CD14-positive monocyte (primary cell): Measurements from ENCODE around the gene ENTPD2. TPM values are rescaled to one million over a fixed set of nuclear protein-coding genes. Genes with fewer than 3 reads are reported as not detected.
A peak's percentile ranks its signal among the peaks of the same experiment; 100 is the strongest.

Source experiments
- DNase-seq, 3 donors: peaks; one replicate each; pipeline ENCODE4 v3.0.0-alpha.2; 2011 to 2022
- H2AFZ ChIP-seq: 2 replicates; pipeline ENCODE4 v1.6.0; 2012; ENCODE audit warnings: mild to moderate bottlenecking, low read depth, low read length, inconsistent platforms; ENCODE audit not compliant: insufficient read depth, poor library complexity, severe bottlenecking
- H3K27ac ChIP-seq, 2 donors: 1 replicate in 1 of 2; 2 replicates in 1 of 2; pipeline ENCODE4 v1.5.1; 2012 to 2013; ENCODE audit warnings: low read length in 2 of 2, control low read depth in 1 of 2, inconsistent platforms in 1 of 2, low read depth in 1 of 2, mild to moderate bottlenecking in 1 of 2
- H3K27me3 ChIP-seq, 2 donors: one replicate each; pipeline versions ENCODE4 v1.6.0 to v1.6.1; 2011 to 2013; ENCODE audit warnings: low read length in 2 of 2; ENCODE audit not compliant: control insufficient read depth in 2 of 2, insufficient read depth in 2 of 2
- H3K36me3 ChIP-seq, 2 donors: replicated peaks in 1 of 2; 1 replicate in 1 of 2; 2 replicates in 1 of 2; pipeline versions ENCODE4 v1.5.1 to v1.6.1; 2012 to 2013; ENCODE audit warnings: low read length in 2 of 2, control low read depth in 1 of 2, inconsistent platforms in 1 of 2, mild to moderate bottlenecking in 1 of 2; ENCODE audit not compliant: insufficient read depth in 2 of 2, control insufficient read depth in 1 of 2
- H3K4me1 ChIP-seq, 2 donors: 1 replicate in 1 of 2; 2 replicates in 1 of 2; pipeline versions ENCODE4 v1.5.1 to v1.6.1; 2012 to 2013; ENCODE audit warnings: low read length in 2 of 2, control low read depth in 1 of 2, inconsistent platforms in 1 of 2, mild to moderate bottlenecking in 1 of 2, moderate library complexity in 1 of 2; ENCODE audit not compliant: insufficient read depth in 2 of 2, control insufficient read depth in 1 of 2
- H3K4me2 ChIP-seq: replicated peaks from 2 replicates; pipeline ENCODE3; 2012; ENCODE audit warnings: low read length, moderate library complexity, mild to moderate bottlenecking; ENCODE audit not compliant: poor library complexity, severe bottlenecking; ENCODE audit errors: extremely low read depth
- H3K4me3 ChIP-seq, 3 experiments: fragments of 200-600 bp in 1 of 3; sonication (generic) in 1 of 3; replicated peaks in 1 of 3; 1 replicate in 2 of 3; 2 replicates in 1 of 3; pipeline ENCODE4 v1.5.1; 2011 to 2013; ENCODE audit warnings: low read length in 3 of 3, mild to moderate bottlenecking in 3 of 3, control low read depth in 2 of 3, low read depth in 2 of 3, inconsistent platforms in 1 of 3, moderate library complexity in 1 of 3
- H3K79me2 ChIP-seq: 2 replicates; pipeline ENCODE4 v1.6.0; 2012; ENCODE audit warnings: mild to moderate bottlenecking, control low read depth, inconsistent platforms, low read length, moderate library complexity; ENCODE audit not compliant: insufficient read depth
- H3K9ac ChIP-seq: 2 replicates; pipeline ENCODE4 v1.6.0; 2017; ENCODE audit warnings: low read length, mild to moderate bottlenecking; ENCODE audit not compliant: insufficient read depth, poor library complexity, severe bottlenecking
- H3K9me3 ChIP-seq, 2 donors: replicated peaks in 1 of 2; 1 replicate in 1 of 2; 2 replicates in 1 of 2; pipeline versions ENCODE4 v1.5.1 to v1.6.1; 2012 to 2013; ENCODE audit warnings: low read length in 2 of 2, control low read depth in 1 of 2; ENCODE audit not compliant: control insufficient read depth in 1 of 2, insufficient read depth in 1 of 2
- H4K20me1 ChIP-seq: 2 replicates; pipeline ENCODE4 v1.6.0; 2012; ENCODE audit warnings: mild to moderate bottlenecking, low read length, control low read depth, moderate library complexity; ENCODE audit not compliant: insufficient read depth
- H3K27ac Mint-ChIP-seq, 7 donors: one replicate each; pipeline ENCODE4 v1.8.0; 2020; ENCODE audit warnings: mild to moderate bottlenecking in 7 of 7, mixed read lengths in 7 of 7, moderate library complexity in 6 of 7, inconsistent platforms in 2 of 7
- H3K27me3 Mint-ChIP-seq, 3 donors: one replicate each; pipeline ENCODE4 v1.8.0; 2021 to 2022; ENCODE audit warnings: low read depth in 3 of 3, mild to moderate bottlenecking in 3 of 3, mixed read lengths in 3 of 3, moderate library complexity in 3 of 3, inconsistent platforms in 1 of 3
- H3K36me3 Mint-ChIP-seq, 2 donors: one replicate each; pipeline ENCODE4 v1.8.0; 2020; ENCODE audit warnings: mixed read lengths in 2 of 2, inconsistent platforms in 1 of 2, mild to moderate bottlenecking in 1 of 2
- H3K4me1 Mint-ChIP-seq: one replicate; pipeline ENCODE4 v1.8.0; 2020; ENCODE audit warnings: mild to moderate bottlenecking, mixed read lengths
- H3K4me3 Mint-ChIP-seq, 2 donors: one replicate each; pipeline ENCODE4 v1.8.0; 2020; ENCODE audit warnings: mild to moderate bottlenecking in 2 of 2, mixed read lengths in 2 of 2, moderate library complexity in 1 of 2
- H3K9me3 Mint-ChIP-seq, 7 donors: one replicate each; pipeline ENCODE4 v1.8.0; 2020 to 2022; ENCODE audit warnings: mixed read lengths in 7 of 7, mild to moderate bottlenecking in 6 of 7, moderate library complexity in 6 of 7, inconsistent platforms in 2 of 7
- CTCF ChIP-seq: fragments of 200-600 bp; IDR thresholded peaks from one replicate; pipeline ENCODE4 v1.8.0; 2022; ENCODE audit warnings: antibody characterized with exemption, mild to moderate bottlenecking
- WGBS: methylation state at CpG from one replicate; pipeline ENCODE4 v1.1.5; 2013; ENCODE audit warnings: missing lambda C conversion rate; ENCODE audit not compliant: insufficient coverage; 5-methylcytosine and 5-hydroxymethylcytosine counted together
- intact Hi-C, 2 donors: fragments of 100-400 bp; cut with micrococcal nuclease; formaldehyde crosslinking; loops; one replicate each; pipeline versions ENCODE4 v1.15.0 to v1.15.1; 2023
- polyA plus RNA-seq, 3 donors: library from polyadenylated mRNA; depleted of rRNA in 1 of 3; unstranded in 2 of 3; stranded (reverse) in 1 of 3; fragments of 300-500 nt in 2 of 3; fragments of >200 nt in 1 of 3; fragmentation: Illumina TruSeq in 2 of 3; gene quantifications; 1 replicate in 2 of 3; 2 replicates in 1 of 3; pipeline ENCODE4 v1.2.3, GENCODE V29; 2012 to 2021

Gene ENTPD2
- polyA plus RNA-seq, 3 donors = not detected

GRCh38 chr9:137030538-137031527 is 23.0 kb downstream of the ENTPD2 start:
- H3K27ac ChIP-seq = peak overlapping the region; percentile 83 to 92
- WGBS = 34% methylated on average over 57 of the region's 65 CpGs
- intact Hi-C loops = loop anchor here (5.0 to 10.0 kb wide), 6 partner anchors 34 to 244 kb away; partner anchors contain the start of genes AJM1 (in 1 of the 2), C8G (in 1 of the 2), CLIC3 (in 1 of the 2) and FBXW5 (in 1 of the 2)
- H2AFZ ChIP-seq = peak overlapping the region; percentile 48
- peaks cover 4 to 7% (median 4%) of the 10 kb centered on the region in 3 donors for H3K27me3 Mint-ChIP-seq
- H3K27me3 ChIP-seq = no peaks in the 10 kb centered on the region
- peak overlapping the region; percentile 98 for H3K4me2 ChIP-seq
- H3K27ac Mint-ChIP-seq = peak overlapping the region; percentile 87 to 94 (median 91)
- H3K4me1 Mint-ChIP-seq = peaks cover 60% of the 10 kb centered on the region
- DNase-seq = peak; percentile 52 to 65 (median 57)
- peaks cover 65 to 87% of the 10 kb centered on the region in 2 donors for H3K4me1 ChIP-seq
- H3K4me3 ChIP-seq = peak overlapping the region; percentile 47 to 88 (median 68)
- peak overlapping the region; percentile 87 to 92 for H3K4me3 Mint-ChIP-seq
- no peak for TF ChIP-seq CTCF
- no peaks in the 10 kb centered on the region for H3K9me3 ChIP-seq
- peaks cover 0 to 6% of the 10 kb centered on the region in 2 donors for H3K36me3 Mint-ChIP-seq
- peaks cover 4% of the 10 kb centered on the region in 2 donors for H3K36me3 ChIP-seq
- no peaks in the 10 kb centered on the region for H3K9me3 Mint-ChIP-seq
- H3K9ac ChIP-seq = peak overlapping the region; percentile 77
- peaks cover 69% of the 10 kb centered on the region for H3K79me2 ChIP-seq
- peaks cover 27% of the 10 kb centered on the region for H4K20me1 ChIP-seq

GRCh38 chr9:137030006-137030405 is 23.9 kb downstream of the ENTPD2 start:
- H2AFZ ChIP-seq = peak overlapping the region; percentile 48
- Mint-ChIP-seq H3K9me3 (no peaks in the 10 kb centered on the region), H3K27ac (peak overlapping the region; percentile 87 to 94 (median 91)), H3K4me3 (peak overlapping the region; percentile 87 to 92), H3K4me1 (peaks cover 54% of the 10 kb centered on the region), H3K27me3 (peaks cover 4 to 7% (median 4%) of the 10 kb centered on the region in 3 donors), H3K36me3 (peaks cover 0 to 4% of the 10 kb centered on the region in 2 donors)
- no peak for TF ChIP-seq CTCF
- H3K4me1 ChIP-seq = peaks cover 57 to 79% of the 10 kb centered on the region in 2 donors
- H3K27me3 ChIP-seq = no peaks in the 10 kb centered on the region
- 18% methylated on average over 6 of the region's 15 CpGs for WGBS
- H3K9ac ChIP-seq = peak overlapping the region; percentile 77
- H3K79me2 ChIP-seq = peaks cover 61% of the 10 kb centered on the region
- DNase-seq = peak; percentile 8 to 21 (median 18)
- peak overlapping the region; percentile 47 to 88 (median 68) for H3K4me3 ChIP-seq
- H3K4me2 ChIP-seq = peak overlapping the region; percentile 98
- peaks cover 18% of the 10 kb centered on the region for H4K20me1 ChIP-seq
- H3K36me3 ChIP-seq = no peaks in the 10 kb centered on the region
- no peaks in the 10 kb centered on the region for H3K9me3 ChIP-seq
- intact Hi-C loops = loop anchor here (5.0 to 10.0 kb wide), 6 partner anchors 33 to 243 kb away; partner anchors contain the start of genes AJM1 (in 1 of the 2), C8G (in 1 of the 2), CLIC3 (in 1 of the 2) and FBXW5 (in 1 of the 2)
- H3K27ac ChIP-seq = peak overlapping the region; percentile 83 to 92
